Activated T-helper 1 cell treated with anti-CD3 and anti-CD28 coated beads, Interleukin-12 subunit alpha, Interleukin-12 subunit beta, Interleukin-2, Interleukin-4 antibody, amounts not matched to agents 30 ng/mL and 10 ng/mL and 1 ng/mL, durations not matched to agents 14 hours and 24 hours and 36 hours (primary cell): ENCODE results near the gene CCDC83. TPM values are rescaled to one million over a fixed set of nuclear protein-coding genes. Genes with fewer than 3 reads are reported as not detected.
"Not testable (repeated sequence)": the region's sequence is repeated elsewhere in the genome, so short reads cannot be mapped to it uniquely, and the experiment has no call there.

Source experiments
- DNase-seq: peaks from one replicate; pipeline ENCODE4 v3.0.0; 2021; ENCODE audit warnings: low spot score
- H3K27ac Mint-ChIP-seq: one replicate; pipeline ENCODE4 v1.8.0; 2021; ENCODE audit warnings: mild to moderate bottlenecking, mixed read lengths
- H3K27me3 Mint-ChIP-seq: one replicate; pipeline ENCODE4 v1.8.0; 2022; ENCODE audit warnings: mild to moderate bottlenecking, moderate library complexity, mixed read lengths; ENCODE audit not compliant: insufficient read depth
- H3K36me3 Mint-ChIP-seq: one replicate; pipeline ENCODE4 v1.8.0; 2021; ENCODE audit warnings: low read depth, mixed read lengths
- H3K4me1 Mint-ChIP-seq: one replicate; pipeline ENCODE4 v1.8.0; 2021; ENCODE audit warnings: low read depth, mixed read lengths
- H3K4me3 Mint-ChIP-seq: one replicate; pipeline ENCODE4 v1.8.0; 2021; ENCODE audit warnings: mild to moderate bottlenecking, moderate library complexity, mixed read lengths
- H3K9me3 Mint-ChIP-seq: one replicate; pipeline ENCODE4 v1.8.0; 2021; ENCODE audit warnings: mixed read lengths
- intact Hi-C: fragments of 100-400 bp; cut with micrococcal nuclease; formaldehyde crosslinking; loops from one replicate; pipeline ENCODE4 v1.15.1; 2024
- total RNA-seq: library from RNA; stranded (reverse); gene quantifications from 2 replicates; pipeline ENCODE4 v1.2.3, GENCODE V29; 2022

The CCDC83 gene
- total RNA-seq, 1 donor from 2014 or later = not detected

- Mint-ChIP-seq H3K27ac (no peak overlapping the region), H3K27me3 (no peaks in the 10 kb centered on the region), H3K36me3 (peaks cover 37% of the 10 kb centered on the region), H3K4me1 (peaks cover 51% of the 10 kb centered on the region), H3K9me3 (peaks cover 23% of the 10 kb centered on the region), H3K4me3 (no peak overlapping the region)
- DNase-seq = no peak
- intact Hi-C loops = no loop called here
Measured at GRCh38 chr11:85951428-85952107, 96.4 kb downstream of the CCDC83 start.

DNA sequence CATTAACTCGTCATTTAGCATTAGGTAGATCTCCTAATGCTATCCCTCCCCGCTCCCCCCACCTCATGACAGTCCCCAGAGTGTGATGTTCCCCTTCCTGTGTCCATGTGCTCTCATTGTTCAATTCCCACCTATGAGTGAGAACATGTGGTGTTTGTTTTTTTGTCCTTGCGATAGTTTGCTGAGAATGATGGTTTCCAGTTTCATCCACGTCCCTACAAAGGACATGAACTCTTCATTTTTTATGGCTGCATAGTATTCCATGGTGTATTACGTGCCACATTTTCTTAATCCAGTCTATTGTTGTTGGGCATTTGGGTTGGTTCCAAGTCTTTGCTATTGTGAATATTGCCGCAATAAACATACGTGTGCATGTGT is 96.9 kb downstream of the CCDC83 start:
- H3K27me3 Mint-ChIP-seq, H3K27ac Mint-ChIP-seq, intact Hi-C loops, H3K4me3 Mint-ChIP-seq, DNase-seq: not testable (repeated sequence)
- Mint-ChIP-seq H3K9me3 (peaks cover 23% of the 10 kb centered on the region), H3K4me1 (peaks cover 45% of the 10 kb centered on the region), H3K36me3 (peaks cover 38% of the 10 kb centered on the region)

- Mint-ChIP-seq H3K27ac (peak overlapping the region; percentile 72), H3K27me3 (no peaks in the 10 kb centered on the region)
Measured at GRCh38 chr11:85953491-85954143, 98.4 kb downstream of the CCDC83 start.

GRCh38 chr11:85955531-85955930 is 100.3 kb downstream of the CCDC83 start:
- Mint-ChIP-seq H3K36me3 (peaks cover 62% of the 10 kb centered on the region), H3K27me3 (no peaks in the 10 kb centered on the region), H3K9me3 (peaks cover 23% of the 10 kb centered on the region), H3K4me1 (peaks cover 22% of the 10 kb centered on the region), H3K4me3 (no peak overlapping the region), H3K27ac (no peak overlapping the region)
- DNase-seq = no peak
- intact Hi-C loops = no loop called here

More at GRCh38 chr11:85953491-85954143, 98.4 kb downstream of the CCDC83 start:
- peaks cover 30% of the 10 kb centered on the region for H3K4me1 Mint-ChIP-seq
- DNase-seq = no peak
- intact Hi-C loops = no loop called here
- H3K4me3 Mint-ChIP-seq = no peak overlapping the region
- peaks cover 47% of the 10 kb centered on the region for H3K36me3 Mint-ChIP-seq
- H3K9me3 Mint-ChIP-seq = peaks cover 23% of the 10 kb centered on the region

DNA sequence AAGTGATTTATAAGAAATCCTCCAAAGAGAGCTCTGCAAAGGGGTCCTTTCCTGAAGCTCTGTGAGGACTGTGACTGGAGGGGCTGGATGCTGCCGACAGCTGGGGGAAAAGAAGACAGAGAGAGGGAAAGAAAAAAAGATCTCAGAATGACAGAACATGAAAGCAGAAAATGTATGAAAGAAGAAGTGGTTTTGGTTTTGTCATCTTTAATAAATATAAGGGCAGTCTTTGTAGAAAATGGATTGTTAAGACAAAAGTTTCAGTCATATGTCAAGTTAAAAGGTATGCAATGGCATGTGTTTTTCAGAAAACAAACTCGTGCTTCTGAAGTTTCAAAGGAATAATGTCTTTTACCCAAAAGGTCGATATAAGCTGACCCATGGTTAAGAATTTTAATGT is 105.5 kb downstream of the CCDC83 start:
- DNase-seq = no peak
- Mint-ChIP-seq H3K4me1 (peaks cover 18% of the 10 kb centered on the region), H3K27me3 (no peaks in the 10 kb centered on the region), H3K4me3 (no peak overlapping the region), H3K36me3 (peaks cover 65% of the 10 kb centered on the region), H3K9me3 (no peaks in the 10 kb centered on the region), H3K27ac (peak overlapping the region; percentile 49)
- intact Hi-C loops = loop anchor here (2.0 kb wide), 1 partner anchor 14 kb away; no protein-coding TSS in a partner anchor

GRCh38 chr11:85961130-85961529 is 105.9 kb downstream of the CCDC83 start:
- peaks cover 18% of the 10 kb centered on the region for H3K4me1 Mint-ChIP-seq
- intact Hi-C loops = loop anchor here (2.0 kb wide), 1 partner anchor 14 kb away; no protein-coding TSS in a partner anchor
- peaks cover 63% of the 10 kb centered on the region for H3K36me3 Mint-ChIP-seq
- H3K27me3 Mint-ChIP-seq = no peaks in the 10 kb centered on the region
- no peak for DNase-seq
- no peaks in the 10 kb centered on the region for H3K9me3 Mint-ChIP-seq
- H3K4me3 Mint-ChIP-seq = no peak overlapping the region
- H3K27ac Mint-ChIP-seq = no peak overlapping the region

GRCh38 chr11:85961930-85962363 is 106.8 kb downstream of the CCDC83 start:
- DNase-seq = no peak
- Mint-ChIP-seq H3K9me3 (no peaks in the 10 kb centered on the region), H3K27me3 (no peaks in the 10 kb centered on the region), H3K36me3 (peaks cover 65% of the 10 kb centered on the region), H3K4me3 (no peak overlapping the region), H3K4me1 (peaks cover 18% of the 10 kb centered on the region), H3K27ac (no peak overlapping the region)
- intact Hi-C loops = loop anchor here (2.0 kb wide), 1 partner anchor 13 kb away; no protein-coding TSS in a partner anchor

DNA sequence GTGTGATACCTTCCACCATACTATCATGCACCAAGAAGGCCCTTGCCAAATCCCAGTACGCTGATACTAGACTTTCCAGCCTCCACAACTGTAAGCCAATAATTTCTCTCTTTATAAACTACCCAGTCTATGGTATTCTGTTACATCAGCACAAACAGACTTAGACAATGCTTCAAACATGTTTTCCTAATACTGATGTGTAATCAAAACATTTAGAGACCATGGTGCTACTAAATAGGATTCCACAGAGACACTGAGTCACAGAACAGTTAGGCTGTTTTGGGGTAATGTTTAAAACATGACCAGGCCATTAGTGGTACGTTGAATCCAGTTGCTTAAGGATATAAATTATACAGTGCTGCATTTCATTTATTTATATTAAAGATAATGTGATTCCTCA is 110.0 kb downstream of the CCDC83 start:
- peaks cover 62% of the 10 kb centered on the region for H3K36me3 Mint-ChIP-seq
- H3K9me3 Mint-ChIP-seq = no peaks in the 10 kb centered on the region
- no peak overlapping the region for H3K4me3 Mint-ChIP-seq
- H3K27ac Mint-ChIP-seq = no peak overlapping the region
- intact Hi-C loops = loop anchor here (5.0 kb wide), 1 partner anchor 37 kb away; no protein-coding TSS in a partner anchor
- H3K4me1 Mint-ChIP-seq = peaks cover 35% of the 10 kb centered on the region
- no peak for DNase-seq
- H3K27me3 Mint-ChIP-seq = no peaks in the 10 kb centered on the region

DNA sequence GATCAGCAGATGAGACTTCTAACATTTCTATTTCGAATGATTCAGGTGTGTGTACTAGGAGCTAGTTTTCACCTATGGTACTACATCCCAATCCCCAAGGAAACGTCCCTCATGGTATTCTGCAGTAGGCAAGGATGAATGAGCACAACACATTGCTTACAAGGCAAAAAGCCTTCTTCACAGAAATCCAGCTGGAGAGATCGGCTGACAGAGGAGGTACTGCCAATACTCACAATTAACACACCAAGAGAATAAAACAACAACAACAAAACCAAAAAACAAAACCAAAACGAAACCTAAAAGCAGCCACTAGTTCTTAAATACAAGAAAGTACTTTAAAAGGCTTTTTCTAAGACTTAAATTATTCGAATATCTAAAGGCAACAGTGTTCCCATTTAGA is 112.3 kb downstream of the CCDC83 start:
- intact Hi-C loops = loop anchor here (5.0 kb wide), 1 partner anchor 35 kb away; no protein-coding TSS in a partner anchor
- H3K4me1 Mint-ChIP-seq = peaks cover 26% of the 10 kb centered on the region
- no peaks in the 10 kb centered on the region for H3K27me3 Mint-ChIP-seq
- DNase-seq = no peak
- peak overlapping the region; percentile 43 for H3K27ac Mint-ChIP-seq
- no peak overlapping the region for H3K4me3 Mint-ChIP-seq
- H3K36me3 Mint-ChIP-seq = peaks cover 59% of the 10 kb centered on the region
- H3K9me3 Mint-ChIP-seq = no peaks in the 10 kb centered on the region

Other genes starting within 250 kb of the CCDC83 start
- gene DLG2, start 228.0 kb upstream of the CCDC83 start, total RNA-seq = 1.2 and 2.1 TPM in 2 replicates
- gene TMEM126B, start 226.8 kb upstream of the CCDC83 start, total RNA-seq = 52.5 and 57.2 TPM in 2 replicates
- gene TMEM126A, start 207.4 kb upstream of the CCDC83 start, total RNA-seq = 46.0 and 47.7 TPM in 2 replicates
- 52.0 and 55.9 TPM in 2 replicates for gene CREBZF, start 190.3 kb upstream of the CCDC83 start, total RNA-seq
- gene CCDC89, start 169.2 kb upstream of the CCDC83 start, total RNA-seq = 0.39 and 0.62 TPM in 2 replicates
- 37.1 and 38.7 TPM in 2 replicates for gene SYTL2, start 44.2 kb upstream of the CCDC83 start, total RNA-seq
- gene PICALM, start 213.7 kb downstream of the CCDC83 start, total RNA-seq = 174 and 177 TPM in 2 replicates